K562 (cell line): ENCODE results near the gene MARS1. TPM values are rescaled to one million over a fixed set of nuclear protein-coding genes. Genes with fewer than 3 reads are reported as not detected.
A peak's percentile ranks its signal among the peaks of the same experiment; 100 is the strongest.

ENCODE experiments used
- ARID3B ChIP-seq: fragments of 250-450 bp; sonication (Bioruptor Pico); IDR thresholded peaks from 2 replicates; pipeline ENCODE4 v1.4.0; 2020; ENCODE audit warnings: borderline replicate concordance
- BCOR ChIP-seq: fragments of 450-650 bp; IDR thresholded peaks from 2 replicates; pipeline ENCODE4 v1.6.1; 2016
- ETV6 ChIP-seq, 3 experiments: fragments of 150-350 bp in 1 of 3; sonication (generic) in 1 of 3; formaldehyde crosslinking in 1 of 3; IDR thresholded peaks; 2 replicates each; pipeline versions ENCODE4 v1.6.1 to v1.8.0; 2014 to 2022; ENCODE audit warnings: borderline replicate concordance in 2 of 3, low read depth in 2 of 3, antibody characterized with exemption in 1 of 3, low read length in 1 of 3, mild to moderate bottlenecking in 1 of 3, missing genetic modification reagents in 1 of 3
- FOXJ2 ChIP-seq: fragments of 200-800 bp; sonication (Bioruptor generic); IDR thresholded peaks from 2 replicates; pipeline ENCODE4 v1.6.1; 2016; ENCODE audit warnings: missing genetic modification characterization, missing compliant biosample characterization
- JUND ChIP-seq, 2 experiments: IDR thresholded peaks; 2 replicates in 1 of 2; 3 replicates in 1 of 2; pipeline ENCODE4 v1.6.1; 2011; ENCODE audit warnings: borderline replicate concordance in 2 of 2, low read depth in 2 of 2, low read length in 2 of 2, improper control_type of control experiment in 1 of 2, missing biosample characterization in 1 of 2, missing genetic modification characterization in 1 of 2, missing genetic modification reagents in 1 of 2
- NR2C2 ChIP-seq, 2 experiments: fragments of 200-800 bp in 1 of 2; sonication (Bioruptor generic) in 1 of 2; sonication (generic) in 1 of 2; formaldehyde crosslinking in 1 of 2; IDR thresholded peaks; 2 replicates each; pipeline versions ENCODE4 v1.6.1 to v1.8.0; 2016 to 2022; ENCODE audit warnings: mild to moderate bottlenecking in 1 of 2, missing compliant biosample characterization in 1 of 2, missing genetic modification characterization in 1 of 2, missing genetic modification reagents in 1 of 2
- RB1 ChIP-seq: fragments of 450-650 bp; IDR thresholded peaks from 2 replicates; pipeline ENCODE4 v1.6.1; 2017; ENCODE audit warnings: low read depth, mild to moderate bottlenecking
- WHSC1 ChIP-seq: IDR thresholded peaks from one replicate; pipeline ENCODE4 v1.6.1; 2012; ENCODE audit warnings: low read length, control low read depth, inconsistent platforms
- ZNF174 ChIP-seq: fragments of 250-450 bp; sonication (Bioruptor Pico); IDR thresholded peaks from 2 replicates; pipeline ENCODE4 v1.4.0; 2020; ENCODE audit warnings: mild to moderate bottlenecking
- ZNF589 ChIP-seq: fragments of 200-800 bp; sonication (Bioruptor generic); IDR thresholded peaks from 2 replicates; pipeline ENCODE4 v1.6.1; 2016; ENCODE audit warnings: low read depth, missing genetic modification characterization, missing compliant biosample characterization
- polyA plus RNA-seq, 8 experiments: library from polyadenylated mRNA; depleted of rRNA in 4 of 8; stranded (reverse) in 5 of 8; unstranded in 3 of 8; fragments of >200 nt; fragmentation: Nextera tagmentation in 2 of 8; fragmentation: Illumina TruSeq in 1 of 8; extraction: Ambion mirVana in 2 of 8; extraction: Trizol in 1 of 8; gene quantifications; 2 replicates each; pipeline versions ENCODE4 v1.2.1 to v1.2.3, GENCODE V29; 2011 to 2014; ENCODE audit warnings: inconsistent platforms in 1 of 8, missing spikeins in 1 of 8
- total RNA-seq, 7 experiments: library from RNA; depleted of rRNA in 6 of 7; stranded (reverse); fragments of >200 nt in 6 of 7; fragmentation: Illumina TruSeq in 2 of 7; extraction: Trizol in 2 of 7; gene quantifications; 2 replicates each; pipeline versions ENCODE4 v1.2.1 to v1.2.3, GENCODE V29; 2011 to 2021; ENCODE audit warnings: low replicate concordance in 1 of 7
- TF ChIP-seq, protein P1 (sequence below): sonication (generic); formaldehyde crosslinking; IDR thresholded peaks from 2 replicates; pipeline ENCODE4 v1.8.0; 2022; ENCODE audit warnings: mild to moderate bottlenecking, missing genetic modification reagents
- TF ChIP-seq, protein P2 (sequence below): fragments of 250-450 bp; sonication (Bioruptor Pico); IDR thresholded peaks from 2 replicates; pipeline ENCODE4 v1.4.0; 2020; ENCODE audit warnings: mild to moderate bottlenecking, moderate library complexity
- TF ChIP-seq, protein P3 (sequence below): fragments of 450-650 bp; IDR thresholded peaks from 2 replicates; pipeline ENCODE4 v1.7.0; 2016; ENCODE audit warnings: borderline replicate concordance

The MARS1 gene
- total and polyA plus RNA-seq, 9 of the 15 experiments (the other 6 are each of a cell fraction or from before 2014, with no cell fraction given) = 117 to 382 (median 220) TPM

- TF ChIP-seq, protein P1, sequence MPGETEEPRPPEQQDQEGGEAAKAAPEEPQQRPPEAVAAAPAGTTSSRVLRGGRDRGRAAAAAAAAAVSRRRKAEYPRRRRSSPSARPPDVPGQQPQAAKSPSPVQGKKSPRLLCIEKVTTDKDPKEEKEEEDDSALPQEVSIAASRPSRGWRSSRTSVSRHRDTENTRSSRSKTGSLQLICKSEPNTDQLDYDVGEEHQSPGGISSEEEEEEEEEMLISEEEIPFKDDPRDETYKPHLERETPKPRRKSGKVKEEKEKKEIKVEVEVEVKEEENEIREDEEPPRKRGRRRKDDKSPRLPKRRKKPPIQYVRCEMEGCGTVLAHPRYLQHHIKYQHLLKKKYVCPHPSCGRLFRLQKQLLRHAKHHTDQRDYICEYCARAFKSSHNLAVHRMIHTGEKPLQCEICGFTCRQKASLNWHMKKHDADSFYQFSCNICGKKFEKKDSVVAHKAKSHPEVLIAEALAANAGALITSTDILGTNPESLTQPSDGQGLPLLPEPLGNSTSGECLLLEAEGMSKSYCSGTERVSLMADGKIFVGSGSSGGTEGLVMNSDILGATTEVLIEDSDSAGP = no peak
- TF ChIP-seq FOXJ2 (tag) = peak; percentile 69; the same call in 1 of the 2 replicates
- TF ChIP-seq ZNF589 (CRISPR knock-in tag) = peak; percentile 40; the same call in 1 of the 2 replicates
- TF ChIP-seq ZNF174 (CRISPR knock-in tag) = no peak
- peak; percentile 72; the same call in 1 of the 2 replicates for TF ChIP-seq JUND (IDR thresholded peaks at IDR 0.05; ENCODE audit: borderline replicate concordance, low read depth, low read length)
- TF ChIP-seq JUND (tag; IDR thresholded peaks at IDR 0.05; ENCODE audit: borderline replicate concordance, low read depth, low read length) = no peak; the same call in 2 of the 3 replicates
- TF ChIP-seq, protein P2, sequence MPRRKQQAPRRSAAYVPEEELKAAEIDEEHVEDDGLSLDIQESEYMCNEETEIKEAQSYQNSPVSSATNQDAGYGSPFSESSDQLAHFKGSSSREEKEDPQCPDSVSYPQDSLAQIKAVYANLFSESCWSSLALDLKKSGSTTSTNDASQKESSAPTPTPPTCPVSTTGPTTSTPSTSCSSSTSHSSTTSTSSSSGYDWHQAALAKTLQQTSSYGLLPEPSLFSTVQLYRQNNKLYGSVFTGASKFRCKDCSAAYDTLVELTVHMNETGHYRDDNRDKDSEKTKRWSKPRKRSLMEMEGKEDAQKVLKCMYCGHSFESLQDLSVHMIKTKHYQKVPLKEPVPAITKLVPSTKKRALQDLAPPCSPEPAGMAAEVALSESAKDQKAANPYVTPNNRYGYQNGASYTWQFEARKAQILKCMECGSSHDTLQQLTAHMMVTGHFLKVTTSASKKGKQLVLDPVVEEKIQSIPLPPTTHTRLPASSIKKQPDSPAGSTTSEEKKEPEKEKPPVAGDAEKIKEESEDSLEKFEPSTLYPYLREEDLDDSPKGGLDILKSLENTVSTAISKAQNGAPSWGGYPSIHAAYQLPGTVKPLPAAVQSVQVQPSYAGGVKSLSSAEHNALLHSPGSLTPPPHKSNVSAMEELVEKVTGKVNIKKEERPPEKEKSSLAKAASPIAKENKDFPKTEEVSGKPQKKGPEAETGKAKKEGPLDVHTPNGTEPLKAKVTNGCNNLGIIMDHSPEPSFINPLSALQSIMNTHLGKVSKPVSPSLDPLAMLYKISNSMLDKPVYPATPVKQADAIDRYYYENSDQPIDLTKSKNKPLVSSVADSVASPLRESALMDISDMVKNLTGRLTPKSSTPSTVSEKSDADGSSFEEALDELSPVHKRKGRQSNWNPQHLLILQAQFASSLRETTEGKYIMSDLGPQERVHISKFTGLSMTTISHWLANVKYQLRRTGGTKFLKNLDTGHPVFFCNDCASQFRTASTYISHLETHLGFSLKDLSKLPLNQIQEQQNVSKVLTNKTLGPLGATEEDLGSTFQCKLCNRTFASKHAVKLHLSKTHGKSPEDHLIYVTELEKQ = no peak
- peak; percentile 52; the same call in 1 of the 2 replicates for TF ChIP-seq RB1
- TF ChIP-seq, protein P3, sequence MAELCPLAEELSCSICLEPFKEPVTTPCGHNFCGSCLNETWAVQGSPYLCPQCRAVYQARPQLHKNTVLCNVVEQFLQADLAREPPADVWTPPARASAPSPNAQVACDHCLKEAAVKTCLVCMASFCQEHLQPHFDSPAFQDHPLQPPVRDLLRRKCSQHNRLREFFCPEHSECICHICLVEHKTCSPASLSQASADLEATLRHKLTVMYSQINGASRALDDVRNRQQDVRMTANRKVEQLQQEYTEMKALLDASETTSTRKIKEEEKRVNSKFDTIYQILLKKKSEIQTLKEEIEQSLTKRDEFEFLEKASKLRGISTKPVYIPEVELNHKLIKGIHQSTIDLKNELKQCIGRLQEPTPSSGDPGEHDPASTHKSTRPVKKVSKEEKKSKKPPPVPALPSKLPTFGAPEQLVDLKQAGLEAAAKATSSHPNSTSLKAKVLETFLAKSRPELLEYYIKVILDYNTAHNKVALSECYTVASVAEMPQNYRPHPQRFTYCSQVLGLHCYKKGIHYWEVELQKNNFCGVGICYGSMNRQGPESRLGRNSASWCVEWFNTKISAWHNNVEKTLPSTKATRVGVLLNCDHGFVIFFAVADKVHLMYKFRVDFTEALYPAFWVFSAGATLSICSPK = no peak
- peak; percentile 87 for TF ChIP-seq NR2C2 (CRISPR knock-in tag; IDR thresholded peaks at IDR 0.05)
- TF ChIP-seq NR2C2 (tag; IDR thresholded peaks at IDR 0.05) = peak; percentile 98
- TF ChIP-seq WHSC1 = no peak
- TF ChIP-seq ETV6 (IDR thresholded peaks at IDR 0.05; ENCODE audit: borderline replicate concordance in 1 of 2, low read depth in 2 of 2, low read length in 1 of 2) = no peak
- TF ChIP-seq ETV6 (CRISPR knock-in tag; IDR thresholded peaks at IDR 0.05; ENCODE audit: borderline replicate concordance) = peak; percentile 70; the same call in 1 of the 2 replicates
- peak; percentile 89 for TF ChIP-seq BCOR
- no peak for TF ChIP-seq ARID3B (CRISPR knock-in tag)
These were observed at the start of gene MARS1 (continued) for GRCh38 chr12:57487597-57488401.
